ENCODE data around the gene KAT2A. TPM values are rescaled to one million over a fixed set of nuclear protein-coding genes. Genes with fewer than 3 reads are reported as not detected.
"Not testable (repeated sequence)": the region's sequence is repeated elsewhere in the genome, so short reads cannot be mapped to it uniquely, and the experiment has no call there.

KAT2A gene
- polyA plus RNA-seq, 1 donor (not counting 4 experiments of a cell fraction or from before 2014, with no cell fraction given) = 28.2 TPM

DNA sequence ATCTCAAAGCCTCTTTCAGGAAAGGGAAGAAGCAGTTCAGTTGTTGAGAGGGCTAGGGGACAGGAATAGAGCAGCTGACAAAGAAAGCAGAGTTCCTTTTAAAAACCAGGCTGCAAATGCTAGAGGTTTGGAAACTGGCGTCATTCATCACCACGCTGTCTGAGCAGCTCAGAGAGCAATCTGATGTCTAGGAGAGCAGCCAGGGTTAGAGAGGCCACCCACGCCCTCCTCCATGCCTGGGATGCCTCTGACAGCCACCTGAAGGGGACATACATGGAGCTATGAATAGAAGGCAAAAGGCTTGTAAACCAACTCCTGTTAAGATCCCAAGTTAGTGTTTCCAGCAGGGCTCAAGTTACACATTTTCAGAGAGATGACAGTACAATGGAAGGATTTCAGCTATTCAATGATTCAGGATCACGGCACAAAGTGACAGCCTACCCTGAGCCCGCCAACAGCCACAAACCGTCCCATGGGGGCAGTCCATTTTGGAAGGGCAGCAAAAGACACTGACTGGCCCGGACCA is 21.3 kb upstream of the KAT2A start:
- Histone ChIP-seq H3K27ac (ENCODE audit: control insufficient read depth, insufficient read depth, low read length) (no peak overlapping the region), H3K27me3 (ENCODE audit: control insufficient read depth, extremely low read depth, insufficient read depth, low read length) (no peaks in the 10 kb centered on the region), H3K4me2 (ENCODE audit: control insufficient read depth, extremely low read depth, insufficient read depth, low read depth, low read length) (no peak overlapping the region), H3K79me2 (ENCODE audit: control insufficient read depth, insufficient read depth, low read length) (peaks cover 80% of the 10 kb centered on the region), H3K9me3 (ENCODE audit: control insufficient read depth, low read depth, low read length) (no peaks in the 10 kb centered on the region), H4K20me1 (ENCODE audit: control insufficient read depth, extremely low read depth, insufficient read depth, low read length) (peaks cover 5% of the 10 kb centered on the region), H3K9me1 (ENCODE audit: control insufficient read depth, extremely low read depth, insufficient read depth, low read length) (peaks cover 2% of the 10 kb centered on the region), H3K36me3 (ENCODE audit: control insufficient read depth in 2 of 2, extremely low read depth in 1 of 2, insufficient read depth in 2 of 2, low read length in 2 of 2) (peaks cover 26 to 29% of the 10 kb centered on the region in 2 experiments), H3K4me3 (ENCODE audit: control insufficient read depth in 2 of 3, extremely low read depth in 1 of 3, insufficient read depth in 2 of 3, low read depth in 1 of 3, low read length in 3 of 3) (no peak overlapping the region), H3K4me1 (ENCODE audit: control insufficient read depth, extremely low read depth, insufficient read depth, low read length) (no peaks in the 10 kb centered on the region), H3K9ac (ENCODE audit: control insufficient read depth, extremely low read depth, insufficient read depth, low read length) (no peak overlapping the region), H2AFZ (ENCODE audit: control insufficient read depth, low read length) (no peak overlapping the region)
- dilution Hi-C loops (cut with MboI; ENCODE audit: extremely low pct_ligation_motif_present, low sequenced_read_pairs) = no loop called here
- TF ChIP-seq EZH2 (IDR thresholded peaks at IDR 0.05; ENCODE audit: low read length) = no peak
- TF ChIP-seq, protein P1, sequence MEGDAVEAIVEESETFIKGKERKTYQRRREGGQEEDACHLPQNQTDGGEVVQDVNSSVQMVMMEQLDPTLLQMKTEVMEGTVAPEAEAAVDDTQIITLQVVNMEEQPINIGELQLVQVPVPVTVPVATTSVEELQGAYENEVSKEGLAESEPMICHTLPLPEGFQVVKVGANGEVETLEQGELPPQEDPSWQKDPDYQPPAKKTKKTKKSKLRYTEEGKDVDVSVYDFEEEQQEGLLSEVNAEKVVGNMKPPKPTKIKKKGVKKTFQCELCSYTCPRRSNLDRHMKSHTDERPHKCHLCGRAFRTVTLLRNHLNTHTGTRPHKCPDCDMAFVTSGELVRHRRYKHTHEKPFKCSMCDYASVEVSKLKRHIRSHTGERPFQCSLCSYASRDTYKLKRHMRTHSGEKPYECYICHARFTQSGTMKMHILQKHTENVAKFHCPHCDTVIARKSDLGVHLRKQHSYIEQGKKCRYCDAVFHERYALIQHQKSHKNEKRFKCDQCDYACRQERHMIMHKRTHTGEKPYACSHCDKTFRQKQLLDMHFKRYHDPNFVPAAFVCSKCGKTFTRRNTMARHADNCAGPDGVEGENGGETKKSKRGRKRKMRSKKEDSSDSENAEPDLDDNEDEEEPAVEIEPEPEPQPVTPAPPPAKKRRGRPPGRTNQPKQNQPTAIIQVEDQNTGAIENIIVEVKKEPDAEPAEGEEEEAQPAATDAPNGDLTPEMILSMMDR (optimal IDR thresholded peaks at IDR 0.05 in 1 of 3, IDR thresholded peaks at IDR 0.05 in 1 of 3, conservative IDR thresholded peaks at IDR 0.05 in 1 of 3; ENCODE audit: extremely low read depth in 1 of 3, insufficient read depth in 2 of 3, low read length in 3 of 3) = no peak
- FAIRE-seq = no peak
- DNase-seq (ENCODE audit: low read depth, low spot score) = no peak

DNA sequence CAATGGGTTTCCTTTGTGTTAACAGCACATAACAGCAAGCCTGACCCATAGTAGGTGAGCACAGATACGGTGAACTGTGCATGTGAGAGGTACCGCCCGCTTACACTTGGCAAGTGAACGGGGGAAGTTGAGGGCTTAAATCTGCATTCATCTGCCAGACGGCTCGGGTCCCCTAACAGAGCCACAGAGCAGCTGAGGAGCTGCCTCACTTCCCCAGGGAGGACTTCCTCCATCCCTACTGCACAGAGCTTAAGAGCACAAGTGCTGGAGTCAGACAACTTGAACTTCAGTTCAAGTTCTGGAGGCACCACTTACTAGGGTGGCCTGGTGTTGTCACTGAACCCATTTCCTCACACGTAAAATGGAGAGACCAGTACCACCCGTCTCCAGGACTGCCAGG is 20.2 kb upstream of the KAT2A start:
- no peak overlapping the region for H3K4me2 ChIP-seq (ENCODE audit: control insufficient read depth, extremely low read depth, insufficient read depth, low read depth, low read length)
- H3K4me1 ChIP-seq (ENCODE audit: control insufficient read depth, extremely low read depth, insufficient read depth, low read length) = no peaks in the 10 kb centered on the region
- H3K27me3 ChIP-seq (ENCODE audit: control insufficient read depth, extremely low read depth, insufficient read depth, low read length) = no peaks in the 10 kb centered on the region

DNA sequence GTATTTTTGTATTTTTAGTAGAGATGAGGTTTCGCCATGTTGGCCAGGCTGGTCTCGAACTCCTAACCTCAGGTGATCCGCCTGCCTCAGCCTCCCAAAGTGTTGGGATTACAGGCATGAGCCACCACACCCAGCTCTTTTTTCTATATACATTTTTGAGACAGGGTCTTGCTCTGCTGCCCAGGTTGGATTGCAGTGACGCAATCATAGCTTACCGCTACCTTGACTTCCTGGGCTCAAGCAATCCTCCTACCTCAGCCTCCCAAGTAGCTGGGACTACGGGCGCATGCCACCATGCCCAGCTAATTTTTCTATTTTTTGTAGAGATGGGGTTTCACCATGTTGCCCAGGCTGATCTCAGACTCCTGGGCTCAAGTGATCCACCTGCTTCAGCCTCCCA is 19.5 kb upstream of the KAT2A start:
- H3K9me1 ChIP-seq (ENCODE audit: control insufficient read depth, extremely low read depth, insufficient read depth, low read length); H3K4me1 ChIP-seq (ENCODE audit: control insufficient read depth, extremely low read depth, insufficient read depth, low read length); H2AFZ ChIP-seq (ENCODE audit: control insufficient read depth, low read length); FAIRE-seq; H3K4me2 ChIP-seq (ENCODE audit: control insufficient read depth, extremely low read depth, insufficient read depth, low read depth, low read length); dilution Hi-C loops (cut with MboI; ENCODE audit: extremely low pct_ligation_motif_present, low sequenced_read_pairs); H3K27me3 ChIP-seq (ENCODE audit: control insufficient read depth, extremely low read depth, insufficient read depth, low read length); H3K9me3 ChIP-seq (ENCODE audit: control insufficient read depth, low read depth, low read length); H3K4me3 ChIP-seq (ENCODE audit: control insufficient read depth in 2 of 3, extremely low read depth in 1 of 3, insufficient read depth in 2 of 3, low read depth in 1 of 3, low read length in 3 of 3); DNase-seq (ENCODE audit: low read depth, low spot score); H3K27ac ChIP-seq (ENCODE audit: control insufficient read depth, insufficient read depth, low read length); H3K9ac ChIP-seq (ENCODE audit: control insufficient read depth, extremely low read depth, insufficient read depth, low read length): not testable (repeated sequence)
- H3K36me3 ChIP-seq (ENCODE audit: control insufficient read depth in 2 of 2, extremely low read depth in 1 of 2, insufficient read depth in 2 of 2, low read length in 2 of 2) = peaks cover 28 to 30% of the 10 kb centered on the region in 2 experiments
- peaks cover 83% of the 10 kb centered on the region for H3K79me2 ChIP-seq (ENCODE audit: control insufficient read depth, insufficient read depth, low read length)
- peaks cover 10% of the 10 kb centered on the region for H4K20me1 ChIP-seq (ENCODE audit: control insufficient read depth, extremely low read depth, insufficient read depth, low read length)

More for the DNA sequence above, 20.2 kb upstream of the KAT2A start:
- Histone ChIP-seq H3K27ac (ENCODE audit: control insufficient read depth, insufficient read depth, low read length) (no peak overlapping the region), H3K9me1 (ENCODE audit: control insufficient read depth, extremely low read depth, insufficient read depth, low read length) (peaks cover 2% of the 10 kb centered on the region), H4K20me1 (ENCODE audit: control insufficient read depth, extremely low read depth, insufficient read depth, low read length) (peaks cover 6% of the 10 kb centered on the region), H3K4me3 (ENCODE audit: control insufficient read depth in 2 of 3, extremely low read depth in 1 of 3, insufficient read depth in 2 of 3, low read depth in 1 of 3, low read length in 3 of 3) (no peak overlapping the region), H3K9ac (ENCODE audit: control insufficient read depth, extremely low read depth, insufficient read depth, low read length) (no peak overlapping the region), H3K79me2 (ENCODE audit: control insufficient read depth, insufficient read depth, low read length) (peaks cover 79% of the 10 kb centered on the region), H2AFZ (ENCODE audit: control insufficient read depth, low read length) (no peak overlapping the region), H3K36me3 (ENCODE audit: control insufficient read depth in 2 of 2, extremely low read depth in 1 of 2, insufficient read depth in 2 of 2, low read length in 2 of 2) (peaks cover 25 to 26% of the 10 kb centered on the region in 2 experiments), H3K9me3 (ENCODE audit: control insufficient read depth, low read depth, low read length) (no peaks in the 10 kb centered on the region)
- DNase-seq (ENCODE audit: low read depth, low spot score) (no peak), FAIRE-seq (no peak)
- dilution Hi-C loops (cut with MboI; ENCODE audit: extremely low pct_ligation_motif_present, low sequenced_read_pairs) = no loop called here
- TF ChIP-seq, protein P1 (optimal IDR thresholded peaks at IDR 0.05 in 1 of 3, IDR thresholded peaks at IDR 0.05 in 1 of 3, conservative IDR thresholded peaks at IDR 0.05 in 1 of 3; ENCODE audit: extremely low read depth in 1 of 3, insufficient read depth in 2 of 3, low read length in 3 of 3) = no peak
- TF ChIP-seq EZH2 (IDR thresholded peaks at IDR 0.05; ENCODE audit: low read length) = no peak

Data from keratinocyte (primary cell).